ACHN (cell line): ENCODE results near the gene FGGY.

Source experiments
- DNase-seq: peaks from one replicate; pipeline ENCODE4 v3.0.0-alpha.2; 2015
- in situ Hi-C: cut with HindIII; loops from 2 replicates; pipeline ENCODE4 v1.10.0; 2017; ENCODE audit warnings: low sequenced_read_pairs, low pct_ligation_motif_present, low pct_unique_long_range_greater_than_20kb

FGGY gene

DNA sequence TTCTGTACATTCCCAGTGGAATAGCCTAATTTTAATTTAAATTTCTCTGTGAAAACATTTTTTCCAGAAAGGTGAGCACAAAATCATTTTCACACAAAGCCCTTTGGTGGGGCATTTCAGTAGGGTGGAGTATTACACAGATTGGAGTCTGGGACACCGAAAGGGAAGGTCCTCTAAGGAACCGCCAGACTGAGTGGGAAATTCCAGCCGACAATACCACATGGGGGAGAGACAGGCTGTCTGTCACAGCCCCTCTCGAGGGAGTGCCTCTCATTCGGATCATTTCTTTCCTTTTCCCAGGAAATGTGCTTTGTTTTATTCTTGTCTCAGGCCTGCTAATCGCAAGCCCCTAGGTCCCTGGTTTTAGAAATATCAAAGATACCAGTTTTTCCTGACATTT is 367.3 kb downstream of the FGGY start:
- in situ Hi-C loops: no loop called here
- no peak for DNase-seq

DNA sequence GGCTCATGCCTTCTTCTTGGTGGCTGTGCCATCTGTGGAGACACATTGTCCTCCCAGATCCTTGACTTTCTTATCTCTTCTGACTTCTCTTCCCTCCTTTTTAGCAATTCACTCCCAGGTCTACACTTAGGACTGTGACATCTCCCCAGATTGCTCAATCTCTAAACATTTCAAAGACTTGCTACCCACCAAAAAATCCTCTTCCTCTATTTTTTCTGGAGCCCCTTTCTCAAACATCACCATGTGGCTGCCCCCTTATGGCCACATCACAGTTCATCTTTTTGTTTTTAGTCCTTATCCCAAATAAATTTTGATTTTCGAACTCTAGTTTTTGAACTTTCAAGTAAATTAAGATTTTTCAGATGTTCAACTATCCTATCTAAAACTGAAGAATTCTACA is 369.2 kb downstream of the FGGY start:
- no peak for DNase-seq
- in situ Hi-C loops: no loop called here

DNA sequence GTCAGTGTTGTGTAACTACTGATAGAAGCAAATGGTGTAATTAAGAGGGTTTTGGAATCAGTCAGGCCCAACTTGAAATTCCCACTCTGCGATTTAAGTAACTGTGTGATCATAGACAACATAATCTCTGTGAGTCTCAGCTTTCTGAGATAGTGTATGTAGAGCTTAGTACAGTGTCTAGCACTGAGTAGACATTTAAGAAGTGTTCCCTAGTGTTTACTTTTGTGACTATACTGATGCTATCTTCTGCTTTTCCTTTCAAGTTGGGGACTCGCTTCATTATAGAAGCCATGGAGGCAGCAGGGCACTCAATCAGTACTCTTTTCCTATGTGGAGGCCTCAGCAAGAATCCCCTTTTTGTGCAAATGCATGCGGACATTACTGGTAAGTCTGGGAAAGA is 370.1 kb downstream of the FGGY start:
- in situ Hi-C loops: no loop called here
- DNase-seq: no peak

DNA sequence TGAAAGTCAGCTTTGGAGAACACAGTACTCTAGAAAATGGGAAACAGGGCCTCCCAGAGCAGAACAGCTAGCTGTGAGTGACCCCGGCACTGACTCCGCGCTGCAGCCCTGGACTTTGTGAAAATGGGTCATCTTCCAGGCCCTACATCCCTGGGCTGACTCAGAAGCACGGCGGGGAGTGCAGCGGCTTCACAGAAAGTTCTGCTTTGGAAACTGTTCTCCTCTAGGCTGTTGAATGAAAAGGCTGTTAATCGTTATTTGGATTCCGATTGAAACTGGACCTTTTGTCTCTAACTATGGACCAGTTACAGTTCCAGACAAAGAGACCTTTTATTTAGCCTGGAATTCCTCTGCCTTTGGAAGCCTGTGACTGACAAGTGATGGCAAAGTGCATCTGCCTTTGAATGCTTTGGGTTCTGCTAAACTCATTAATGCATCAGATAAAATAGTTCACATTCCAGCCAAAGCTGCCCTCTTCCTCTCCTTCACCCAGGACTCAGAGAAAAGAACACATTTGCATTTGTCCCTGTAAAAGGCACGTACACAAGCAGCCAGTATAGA is 372.9 kb downstream of the FGGY start:
- in situ Hi-C loops: no loop called here
- DNase-seq: no peak

DNA sequence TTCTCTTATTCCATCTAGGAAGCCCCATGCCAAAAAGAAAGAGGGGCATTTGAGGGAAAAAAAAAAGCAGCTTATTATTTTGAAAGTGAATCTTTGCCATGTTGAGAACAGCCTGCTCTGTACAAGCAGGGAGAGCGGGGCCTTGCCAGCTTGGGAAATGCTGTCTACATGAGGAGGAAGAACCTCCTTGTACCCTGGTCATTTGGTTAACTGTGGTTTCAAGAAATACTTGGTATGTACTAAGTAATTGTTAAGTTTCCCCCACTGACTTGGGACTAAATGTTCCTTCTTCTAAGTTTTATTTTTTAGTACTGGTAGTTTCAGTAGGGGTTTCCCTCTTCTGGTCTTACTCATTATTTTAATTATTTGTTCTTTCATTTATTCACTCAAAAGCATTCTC is 373.8 kb downstream of the FGGY start:
- in situ Hi-C loops: no loop called here
- DNase-seq: no peak

DNA sequence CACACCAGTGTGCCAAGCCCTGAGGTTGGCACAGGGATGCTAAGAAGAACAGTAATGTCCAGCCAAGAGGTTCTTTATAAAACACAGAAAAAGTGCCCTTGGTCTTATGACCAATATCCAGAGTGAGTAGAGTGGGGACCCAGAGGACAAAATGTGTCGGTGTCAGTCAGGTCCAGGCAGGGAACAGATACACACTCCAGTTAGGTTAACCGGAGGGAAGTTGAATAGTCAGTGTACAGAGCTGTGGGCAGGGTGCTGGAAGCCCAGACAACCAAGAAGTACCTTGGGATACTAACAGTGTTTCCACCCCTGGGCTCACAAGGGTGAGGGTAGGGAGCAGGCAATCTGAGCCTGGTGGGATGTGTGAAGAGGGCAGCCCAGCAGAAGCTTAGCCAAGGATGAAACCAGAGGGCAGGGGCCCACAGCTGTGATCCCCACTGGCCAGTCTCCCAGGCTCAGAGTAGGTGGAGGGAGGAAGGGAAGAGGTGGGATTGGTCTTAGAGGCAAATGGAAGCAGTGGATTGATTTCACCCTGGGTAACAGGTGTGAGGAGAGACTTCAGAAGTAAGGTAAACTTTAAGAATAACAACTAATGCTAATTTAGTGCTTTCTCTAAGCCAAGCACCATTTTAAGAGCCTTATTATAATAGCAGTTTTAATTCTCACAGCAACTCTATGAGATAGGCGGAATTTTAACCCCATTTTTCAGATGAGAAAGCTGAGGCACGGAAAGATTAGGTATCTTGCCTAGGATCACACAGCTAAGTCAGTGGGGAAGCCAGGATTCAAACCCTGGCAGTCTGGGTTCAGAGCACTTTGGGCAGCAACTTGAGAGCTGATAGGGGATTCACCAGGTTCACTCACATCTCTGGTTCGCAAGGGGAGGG is 374.4 kb downstream of the FGGY start:
- in situ Hi-C loops: no loop called here
- no peak for DNase-seq

DNA sequence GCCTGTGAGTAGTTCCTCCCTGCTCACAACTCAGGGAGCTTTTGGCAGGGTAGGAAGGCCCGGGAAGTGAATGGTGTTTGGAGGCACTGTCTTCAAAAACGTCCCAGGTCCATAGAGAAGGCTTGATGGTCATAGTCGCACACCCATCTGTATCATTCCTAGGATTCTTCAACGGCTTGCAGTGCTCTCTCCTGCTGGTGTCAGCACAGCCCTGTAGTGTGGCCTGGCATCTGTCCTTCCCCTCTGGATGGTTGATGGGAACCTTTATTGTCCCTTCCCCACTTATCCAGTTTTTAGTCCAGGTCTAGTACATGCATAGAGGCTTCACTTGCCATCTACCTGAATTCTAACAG is 375.0 kb downstream of the FGGY start:
- in situ Hi-C loops: no loop called here
- no peak for DNase-seq

DNA sequence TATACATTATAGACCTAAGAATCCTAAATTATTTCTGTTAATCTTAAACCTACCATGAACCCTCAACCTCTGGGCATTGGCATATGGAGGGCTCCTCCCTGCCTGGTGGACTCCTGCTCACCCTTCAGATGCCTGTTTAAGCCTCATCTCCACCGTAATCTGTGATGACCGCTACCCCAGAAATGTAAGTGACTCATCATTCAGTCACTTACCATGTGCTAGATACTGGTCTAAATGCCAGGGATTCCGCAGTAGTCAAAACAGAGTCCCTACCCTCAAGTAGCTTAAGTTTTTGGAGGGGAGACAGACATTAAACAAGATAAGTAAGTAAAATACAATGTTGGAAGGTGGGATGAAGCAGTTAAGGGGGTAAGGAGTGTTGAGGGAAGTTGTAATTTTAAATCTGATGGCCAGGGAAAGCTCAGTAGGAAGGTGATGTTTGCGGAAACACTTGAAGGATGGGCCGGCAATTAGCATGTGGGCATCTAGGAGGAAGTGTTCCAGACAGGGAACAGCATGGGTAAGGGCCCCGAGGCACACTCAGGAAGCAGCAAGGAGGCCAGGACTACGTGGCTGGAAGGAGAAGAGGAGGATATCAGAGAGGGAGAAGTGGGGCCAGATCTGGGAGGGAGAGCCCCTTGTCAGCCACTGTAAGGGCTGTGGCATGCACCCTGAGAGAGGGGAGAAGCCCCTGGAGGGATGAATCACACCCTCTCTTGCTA is 376.1 kb downstream of the FGGY start:
- in situ Hi-C loops: no loop called here

DNA sequence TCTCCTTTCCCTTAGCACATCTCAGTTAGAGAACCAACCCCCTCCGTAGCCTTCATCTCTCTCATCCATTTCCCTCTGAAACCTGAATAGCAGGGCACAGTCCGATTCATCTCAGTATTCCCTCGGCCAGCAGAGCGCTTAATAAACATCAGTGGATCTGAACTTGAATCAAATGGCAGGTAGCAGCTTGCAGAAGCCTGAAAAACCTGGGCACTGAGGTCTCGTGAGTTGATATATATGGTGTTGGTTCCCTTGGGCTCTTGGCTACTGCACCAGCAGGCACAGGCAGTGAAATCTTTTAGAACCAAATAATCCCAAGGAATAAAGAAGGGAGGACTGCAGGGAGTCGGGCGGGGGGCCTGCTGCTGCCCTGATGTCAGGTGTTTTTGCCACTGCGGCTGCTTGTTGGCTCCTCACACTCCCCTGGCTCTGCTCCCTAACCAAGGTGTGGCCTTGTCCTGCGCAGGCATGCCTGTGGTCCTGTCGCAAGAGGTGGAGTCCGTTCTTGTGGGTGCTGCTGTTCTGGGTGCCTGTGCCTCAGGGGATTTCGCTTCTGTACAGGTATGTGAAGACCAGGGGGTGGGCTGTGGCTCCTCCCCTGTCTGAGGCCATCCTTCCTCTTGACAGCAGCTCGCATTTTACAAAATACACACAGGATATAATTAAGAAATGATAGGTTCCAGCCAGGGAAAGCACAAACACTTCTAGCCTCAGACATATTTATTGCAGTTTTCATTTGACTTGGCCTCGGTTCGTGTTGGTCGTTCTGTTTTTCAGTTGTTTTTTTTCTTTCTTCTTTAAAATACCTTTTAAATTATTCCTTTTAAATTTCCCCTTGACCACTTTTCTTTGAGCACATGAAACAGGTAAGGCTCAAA is 376.9 kb downstream of the FGGY start:
- in situ Hi-C loops: no loop called here
- no peak for DNase-seq

More for the DNA sequence above, 376.1 kb downstream of the FGGY start:
- peak; percentile 21 for DNase-seq

DNA sequence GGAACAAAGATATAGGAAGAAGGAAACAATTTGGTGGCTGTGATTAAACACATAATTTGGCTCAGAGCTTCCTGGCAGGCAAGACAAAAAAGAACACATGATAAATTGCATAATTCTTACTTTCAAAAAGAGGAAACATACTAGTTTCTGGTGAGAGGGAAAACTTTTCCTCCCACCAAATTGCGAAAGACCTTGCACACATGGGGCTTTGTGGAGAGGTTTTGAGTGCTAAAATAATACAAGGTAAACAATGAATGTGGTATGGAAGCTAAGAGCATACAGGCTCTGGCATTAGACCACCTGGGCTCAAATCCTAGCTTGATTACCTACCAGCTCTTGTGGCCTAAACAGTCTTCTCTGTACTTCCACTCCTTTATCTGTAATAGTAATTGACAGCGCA is 377.7 kb downstream of the FGGY start:
- DNase-seq: no peak
- in situ Hi-C loops: no loop called here

DNA sequence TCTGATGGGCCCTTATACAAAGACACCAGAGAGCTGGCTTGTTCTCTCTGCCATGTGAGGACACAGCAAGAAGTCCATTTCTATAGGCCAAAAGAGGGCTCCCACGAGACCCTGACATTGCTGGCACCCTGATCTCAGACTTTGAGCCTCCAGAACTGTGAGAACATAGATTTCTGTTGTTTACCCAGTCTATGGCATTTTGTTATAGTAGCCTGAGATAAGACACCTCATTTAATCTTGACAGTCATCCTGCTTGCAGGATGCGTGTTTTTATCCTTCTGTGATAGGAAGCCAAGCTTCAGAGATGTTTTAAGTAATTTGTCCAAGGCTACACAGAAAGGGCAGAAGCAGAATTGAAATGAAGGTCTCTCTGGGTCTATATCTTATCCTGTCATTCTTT is 379.0 kb downstream of the FGGY start:
- no peak for DNase-seq
- in situ Hi-C loops: no loop called here

DNA sequence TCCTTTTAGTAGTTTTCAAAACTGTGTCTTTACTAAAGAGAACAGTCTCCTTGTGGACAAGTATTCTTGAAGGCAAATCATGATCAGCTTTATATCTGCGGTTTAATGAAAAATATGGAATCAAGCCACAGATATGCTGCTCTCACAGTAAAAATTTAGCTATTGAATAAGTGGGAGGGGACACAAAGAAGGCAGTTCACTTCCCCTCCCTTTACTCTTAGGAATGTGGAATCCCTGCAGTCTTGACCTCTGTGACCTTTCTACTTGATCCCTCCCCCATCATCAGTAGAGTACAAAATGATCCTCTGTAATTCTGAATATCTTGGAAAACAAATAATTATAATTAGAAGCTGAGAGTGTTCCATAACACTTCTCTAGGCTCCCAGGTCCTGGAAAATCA is 381.1 kb downstream of the FGGY start:
- in situ Hi-C loops: no loop called here
- DNase-seq: no peak

DNA sequence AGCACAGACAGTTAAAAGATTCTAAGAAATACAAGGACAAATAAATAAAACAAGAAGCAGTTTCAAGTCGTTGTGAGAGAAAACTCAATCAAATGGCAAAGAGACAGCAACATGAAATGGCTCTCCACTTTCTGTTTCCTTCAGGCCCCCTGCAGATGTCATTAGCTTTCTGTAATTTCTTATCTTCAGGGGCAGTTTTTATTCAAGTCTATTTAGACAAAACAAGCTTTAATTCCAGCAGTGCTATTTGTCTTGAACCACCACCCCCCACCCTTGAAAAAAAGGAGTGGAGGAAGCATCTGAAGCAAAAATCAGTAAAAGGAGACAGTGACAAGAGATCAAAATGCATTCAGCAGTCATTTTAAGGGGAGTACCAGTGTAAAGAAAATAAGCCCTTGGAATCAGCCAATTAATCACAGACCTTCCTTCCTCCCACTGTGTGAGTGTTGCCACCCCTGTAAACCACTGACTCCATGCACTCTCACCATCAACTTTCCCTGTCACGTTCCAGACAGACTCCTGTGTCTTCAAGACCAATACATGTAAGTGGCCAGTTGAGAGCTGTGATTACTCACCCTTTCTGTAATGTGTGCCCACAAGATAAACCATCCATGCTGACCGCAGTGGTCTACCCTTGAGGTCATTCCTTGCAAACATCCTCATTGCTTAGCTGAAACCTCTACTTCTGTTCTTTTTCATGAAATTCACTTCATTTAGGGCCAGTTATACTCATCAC is 381.8 kb downstream of the FGGY start:
- in situ Hi-C loops: no loop called here
- peak; percentile 94 for DNase-seq

DNA sequence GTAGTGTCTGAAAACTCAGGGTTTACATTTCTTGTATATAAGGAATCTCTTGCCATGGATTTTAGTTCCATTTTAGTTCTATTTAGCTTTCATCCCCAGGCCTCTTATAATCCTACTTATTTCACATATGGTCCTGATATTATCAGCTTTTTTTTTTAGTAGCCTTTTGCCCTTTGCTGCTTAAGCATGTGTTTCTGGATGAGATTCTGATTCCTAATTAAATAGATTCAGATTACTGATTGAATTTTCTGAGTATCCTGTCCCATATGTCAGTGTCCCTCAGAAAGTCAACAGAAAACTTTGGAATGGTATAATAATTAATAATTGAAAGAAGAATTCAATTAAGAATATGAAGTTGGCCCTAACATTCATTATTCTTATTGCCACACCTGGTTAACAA is 383.1 kb downstream of the FGGY start:
- in situ Hi-C loops: no loop called here
- DNase-seq: no peak

DNA sequence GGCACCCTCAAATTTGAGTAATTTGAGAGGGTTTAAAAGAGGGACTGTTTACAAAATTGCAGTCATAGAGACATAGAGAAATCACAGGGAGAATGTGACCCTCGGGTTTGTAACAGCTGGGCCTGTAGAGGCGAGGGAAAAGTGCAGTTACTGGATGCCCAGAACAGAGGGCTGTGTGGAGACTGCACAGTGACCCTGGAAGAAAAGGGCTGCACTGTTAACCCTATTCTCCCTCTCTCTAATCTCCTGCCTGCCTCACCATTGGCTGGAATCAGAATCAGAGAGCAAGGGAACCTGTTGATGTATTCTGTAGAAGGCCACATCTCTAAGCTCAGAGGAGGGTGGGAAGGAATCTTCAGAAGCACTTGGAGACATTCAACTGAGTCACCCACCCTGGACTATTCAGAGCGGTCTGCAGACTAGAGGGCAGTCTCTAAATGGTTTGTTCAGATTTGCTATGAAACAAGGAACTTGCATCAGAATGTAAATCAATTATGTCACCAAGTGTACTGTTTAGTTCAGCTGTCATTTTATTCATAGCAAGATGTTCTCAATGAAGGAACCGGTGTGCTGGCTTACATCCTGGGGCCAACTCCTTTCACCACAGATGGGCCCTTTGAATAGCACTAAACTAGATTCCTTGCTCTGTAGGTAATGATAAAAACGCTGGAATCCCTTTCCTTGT is 385.6 kb downstream of the FGGY start:
- no peak for DNase-seq
- in situ Hi-C loops: no loop called here

DNA sequence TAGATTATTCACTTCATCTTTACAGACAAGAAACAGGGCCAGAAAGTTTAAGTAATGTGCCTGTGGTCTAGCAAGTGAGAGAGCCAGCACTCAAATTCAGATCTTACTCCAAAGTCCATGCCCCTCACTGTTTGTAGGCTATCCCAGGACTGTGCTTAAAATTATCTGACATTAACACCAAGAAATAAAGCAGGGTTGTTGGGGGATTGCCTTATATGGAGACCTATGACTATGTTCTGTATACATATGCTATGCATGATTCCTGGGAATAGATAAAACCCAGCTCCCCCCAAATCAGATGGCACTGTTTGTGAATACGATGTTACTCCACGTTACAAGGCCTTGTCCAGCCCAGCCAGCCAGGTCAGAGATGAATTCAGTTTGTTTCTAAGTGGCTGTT is 386.3 kb downstream of the FGGY start:
- in situ Hi-C loops: no loop called here

DNA sequence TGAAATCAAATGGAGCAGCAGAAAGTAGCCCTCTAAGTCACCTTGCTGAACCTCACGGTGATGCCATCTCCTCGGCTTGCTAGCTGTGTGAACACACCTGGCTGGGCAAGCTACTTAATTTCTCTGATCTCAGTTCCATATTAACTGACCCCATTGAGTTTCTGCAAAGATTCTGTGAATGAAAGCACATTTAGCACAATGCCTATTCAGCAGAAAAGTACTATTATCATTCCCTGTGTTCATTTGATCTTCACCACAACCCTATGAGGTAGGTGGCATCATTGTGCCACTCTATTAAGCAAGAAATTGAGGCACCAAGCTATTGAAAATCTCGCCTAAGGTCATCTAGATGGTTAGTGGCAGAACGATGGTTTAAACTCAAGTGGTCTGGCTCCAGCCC is 387.8 kb downstream of the FGGY start:
- DNase-seq: no peak
- in situ Hi-C loops: no loop called here

More for the DNA sequence above, 386.3 kb downstream of the FGGY start:
- no peak for DNase-seq

DNA sequence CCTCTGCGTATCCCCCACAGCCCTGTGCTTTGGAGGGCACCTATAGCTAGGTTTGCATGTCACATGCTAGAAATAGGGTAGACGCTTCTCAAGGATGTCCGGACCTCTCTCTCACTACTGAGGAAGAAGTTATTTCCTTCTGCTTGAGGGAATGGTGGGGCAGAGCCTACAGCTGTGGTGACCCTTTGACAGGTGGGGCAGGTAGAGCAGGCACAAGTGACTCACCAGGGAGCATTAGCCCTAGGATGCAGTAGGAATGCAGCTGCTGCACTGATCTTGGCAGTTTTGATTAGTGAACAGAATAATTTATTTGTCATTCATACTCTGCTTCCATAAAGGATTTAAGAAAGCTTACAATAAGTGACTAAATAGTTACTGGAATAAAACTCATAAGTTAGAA is 388.2 kb downstream of the FGGY start:
- DNase-seq: no peak

More for the DNA sequence above, 388.2 kb downstream of the FGGY start:
- in situ Hi-C loops: no loop called here
